HG03442 (cell line): ENCODE data around the gene IGSF9.
"Not testable (repeated sequence)": the region's sequence is repeated elsewhere in the genome, so short reads cannot be mapped to it uniquely, and the experiment has no call there.

Experiments used
- ATAC-seq: cut with Tn5 transposase; IDR thresholded peaks from one replicate; pipeline ENCODE4 v1.9.1; 2021; ENCODE audit warnings: mild to moderate bottlenecking, moderate library complexity; ENCODE audit not compliant: unreplicated experiment

Gene IGSF9

GRCh38 chr1:159904036-159904435 lies 41.4 kb downstream of the IGSF9 start:
- not testable (repeated sequence) for ATAC-seq

DNA sequence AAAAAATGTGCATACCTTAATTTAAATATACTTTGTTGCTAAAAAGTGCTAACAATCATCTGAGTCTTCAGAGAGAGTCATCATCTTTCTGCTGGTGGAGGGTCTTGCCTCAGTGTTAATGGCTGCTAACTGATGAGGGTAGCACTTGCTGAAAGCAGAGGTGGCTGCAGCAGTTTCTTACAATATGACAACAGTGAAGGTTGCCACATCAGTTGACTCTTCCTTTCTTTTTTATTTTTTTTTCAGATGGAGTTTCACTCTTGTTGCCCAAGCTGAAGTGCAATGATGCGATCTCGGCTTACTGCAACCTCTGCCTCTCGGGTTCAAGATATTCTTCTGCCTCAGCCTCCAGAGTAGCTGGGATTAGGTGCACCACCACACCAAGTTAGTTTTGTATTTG lies 42.9 kb downstream of the IGSF9 start:
- no peak for ATAC-seq

- ATAC-seq = no peak
These were observed 44.6 kb downstream of the IGSF9 start for GRCh38 chr1:159900755-159901360.

- ATAC-seq = peak; percentile 79
These were observed 45.2 kb downstream of the IGSF9 start, which contains the start of gene CFAP45 for GRCh38 chr1:159900086-159900680. Gene CFAP45 (minus strand): TSS chr1:159900165. CDS start chr1:159900098, 67 bp downstream.

DNA sequence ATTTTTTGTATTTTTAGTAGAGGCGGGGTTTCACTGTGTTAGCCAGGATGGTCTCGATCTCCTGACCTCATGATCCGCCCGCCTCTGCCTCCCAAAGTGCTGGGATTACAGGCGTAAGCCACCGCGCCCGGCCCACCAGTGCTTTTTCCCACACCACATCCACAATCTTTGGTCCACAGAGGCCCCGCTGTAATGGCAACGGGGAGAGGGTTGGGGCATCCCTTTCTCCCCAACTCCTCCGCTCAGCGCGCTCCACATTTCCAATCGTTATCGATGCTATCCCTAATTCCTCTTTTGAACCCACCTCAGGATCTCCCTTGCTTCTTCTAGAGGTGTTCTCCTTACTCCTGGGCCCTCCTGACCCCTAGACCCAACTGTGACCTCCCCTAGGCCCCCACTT lies 45.8 kb downstream of the IGSF9 start:
- ATAC-seq = not testable (repeated sequence)

DNA sequence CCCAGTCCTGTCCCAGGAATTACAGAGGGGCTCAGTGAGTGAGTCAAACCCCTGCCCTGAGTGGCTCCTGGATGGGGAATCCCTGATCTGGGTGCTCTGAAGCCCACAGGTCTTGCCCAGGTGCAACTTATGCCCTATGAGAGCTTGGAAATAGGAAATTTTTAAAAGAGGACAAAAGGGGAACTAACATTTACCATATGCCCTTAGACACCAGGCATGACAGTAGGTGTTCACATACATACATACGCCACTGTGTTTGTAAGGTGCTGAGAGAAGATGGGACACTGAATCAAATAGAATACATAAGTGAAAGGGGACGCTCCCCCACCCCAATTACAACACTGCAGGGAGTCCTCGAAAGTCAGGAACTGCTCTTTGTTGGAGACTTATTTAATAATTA lies 46.9 kb downstream of the IGSF9 start:
- ATAC-seq = no peak

GRCh38 chr1:159897962-159898361 lies 47.5 kb downstream of the IGSF9 start:
- ATAC-seq = no peak

DNA sequence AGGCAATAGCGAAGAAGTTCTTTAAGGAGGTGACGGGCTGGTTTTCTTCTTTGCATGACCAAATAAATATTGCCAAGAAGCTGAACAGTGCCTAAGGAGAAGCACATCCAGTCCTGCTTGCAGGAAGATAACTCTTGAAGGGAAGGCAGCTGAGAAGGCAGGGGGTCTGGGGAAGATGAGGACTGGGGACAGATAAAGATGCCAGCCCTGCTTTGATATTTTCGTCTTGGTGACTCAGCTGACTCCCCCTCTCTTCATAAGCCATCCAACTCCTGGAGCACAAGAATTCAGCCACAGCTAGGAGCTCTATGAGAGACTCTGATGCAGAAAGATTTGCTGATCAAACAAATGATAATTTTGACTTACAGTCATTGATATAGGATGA lies 48.9 kb downstream of the IGSF9 start:
- no peak for ATAC-seq

- no peak for ATAC-seq
These were observed 49.4 kb downstream of the IGSF9 start for GRCh38 chr1:159895836-159896545.

- no peak for ATAC-seq
These were observed 50.1 kb downstream of the IGSF9 start for GRCh38 chr1:159895286-159895685.

- no peak for ATAC-seq
These were observed 52.5 kb downstream of the IGSF9 start for GRCh38 chr1:159892944-159893343.

DNA sequence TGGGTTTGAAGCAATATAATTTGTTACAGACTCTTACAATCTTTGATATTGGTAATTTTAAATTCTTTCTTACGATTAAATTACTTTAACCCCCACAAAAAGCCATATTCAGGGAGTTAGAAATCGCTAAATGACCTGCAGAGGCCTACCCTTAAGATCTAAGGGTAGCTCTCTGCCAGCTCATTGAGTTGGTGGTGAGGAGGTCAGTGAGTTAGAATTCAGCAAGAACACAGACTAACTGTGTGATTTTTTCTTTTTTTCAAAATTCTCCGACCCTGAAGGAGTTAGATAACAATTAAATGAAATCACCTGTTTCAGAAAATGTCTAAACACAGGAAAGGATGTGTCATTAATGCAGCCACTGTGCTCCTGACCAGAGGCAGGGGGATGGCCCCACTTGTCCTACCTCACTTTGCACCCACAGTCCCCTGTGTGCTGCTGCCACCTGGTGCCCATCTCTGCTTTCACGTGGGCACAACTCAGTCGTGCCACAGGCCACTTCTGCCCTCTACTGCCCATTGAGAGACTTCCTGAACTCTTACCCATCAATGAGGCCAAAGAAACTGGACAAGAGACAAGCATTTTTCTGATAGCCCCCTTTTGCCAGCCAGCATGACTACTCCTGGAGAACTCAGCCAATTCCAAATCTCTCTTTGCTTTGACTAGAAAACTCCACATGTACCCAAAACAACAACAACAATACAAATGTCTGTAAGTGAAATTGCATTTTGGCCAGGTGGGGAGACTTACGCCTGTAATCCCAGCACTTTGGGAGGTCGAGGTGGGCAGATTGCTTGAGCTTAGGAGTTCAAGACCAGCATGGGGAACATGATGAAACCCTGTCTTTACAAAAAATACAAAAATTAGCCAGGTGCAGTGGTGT lies 53.9 kb downstream of the IGSF9 start:
- peak; percentile 73 for ATAC-seq

- ATAC-seq = no peak
These were observed 55.0 kb downstream of the IGSF9 start for GRCh38 chr1:159890390-159890789.

DNA sequence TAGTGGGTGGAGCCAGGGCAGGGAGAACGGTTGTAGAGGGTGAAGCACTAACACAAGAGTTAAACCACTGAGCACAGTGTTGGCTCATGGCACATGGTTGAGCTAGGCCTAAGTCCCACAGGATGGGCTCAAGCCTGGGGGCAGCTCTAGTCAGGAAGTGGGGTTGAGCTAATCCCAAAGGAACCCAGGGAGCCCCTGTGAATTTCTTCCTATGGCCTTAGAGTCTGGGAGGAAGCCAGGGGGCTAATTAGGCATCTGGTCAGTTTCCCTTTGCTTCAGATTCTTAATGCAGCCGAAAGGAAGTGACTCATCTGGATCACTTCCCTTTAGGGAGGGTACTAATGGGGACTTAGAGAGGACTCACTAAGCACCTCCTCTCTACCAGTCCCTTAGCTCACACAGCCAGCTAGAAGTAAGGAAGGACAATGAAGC lies 55.6 kb downstream of the IGSF9 start:
- ATAC-seq = peak; percentile 94

- no peak for ATAC-seq
These were observed 56.2 kb downstream of the IGSF9 start for GRCh38 chr1:159889202-159889601.

GRCh38 chr1:159884296-159884695 lies 61.1 kb downstream of the IGSF9 start:
- no peak for ATAC-seq

- no peak for ATAC-seq
These were observed 62.3 kb downstream of the IGSF9 start for GRCh38 chr1:159883134-159883533.

DNA sequence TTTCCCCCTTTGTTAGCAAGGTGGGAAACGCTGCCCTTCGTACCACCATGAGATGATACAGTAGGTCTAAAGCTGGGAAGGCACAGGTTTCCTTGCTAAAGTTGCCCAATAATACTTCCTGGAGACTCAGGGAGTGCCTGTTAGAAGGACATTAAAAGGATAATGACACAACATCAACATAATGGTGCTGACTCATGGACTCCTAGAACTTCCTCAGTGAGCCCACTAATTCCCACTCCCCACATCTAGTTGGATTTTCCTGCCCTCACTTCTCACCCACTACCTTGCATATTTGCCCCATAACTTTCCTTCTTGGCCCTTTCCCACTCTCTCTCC lies 62.9 kb downstream of the IGSF9 start:
- ATAC-seq = no peak

DNA sequence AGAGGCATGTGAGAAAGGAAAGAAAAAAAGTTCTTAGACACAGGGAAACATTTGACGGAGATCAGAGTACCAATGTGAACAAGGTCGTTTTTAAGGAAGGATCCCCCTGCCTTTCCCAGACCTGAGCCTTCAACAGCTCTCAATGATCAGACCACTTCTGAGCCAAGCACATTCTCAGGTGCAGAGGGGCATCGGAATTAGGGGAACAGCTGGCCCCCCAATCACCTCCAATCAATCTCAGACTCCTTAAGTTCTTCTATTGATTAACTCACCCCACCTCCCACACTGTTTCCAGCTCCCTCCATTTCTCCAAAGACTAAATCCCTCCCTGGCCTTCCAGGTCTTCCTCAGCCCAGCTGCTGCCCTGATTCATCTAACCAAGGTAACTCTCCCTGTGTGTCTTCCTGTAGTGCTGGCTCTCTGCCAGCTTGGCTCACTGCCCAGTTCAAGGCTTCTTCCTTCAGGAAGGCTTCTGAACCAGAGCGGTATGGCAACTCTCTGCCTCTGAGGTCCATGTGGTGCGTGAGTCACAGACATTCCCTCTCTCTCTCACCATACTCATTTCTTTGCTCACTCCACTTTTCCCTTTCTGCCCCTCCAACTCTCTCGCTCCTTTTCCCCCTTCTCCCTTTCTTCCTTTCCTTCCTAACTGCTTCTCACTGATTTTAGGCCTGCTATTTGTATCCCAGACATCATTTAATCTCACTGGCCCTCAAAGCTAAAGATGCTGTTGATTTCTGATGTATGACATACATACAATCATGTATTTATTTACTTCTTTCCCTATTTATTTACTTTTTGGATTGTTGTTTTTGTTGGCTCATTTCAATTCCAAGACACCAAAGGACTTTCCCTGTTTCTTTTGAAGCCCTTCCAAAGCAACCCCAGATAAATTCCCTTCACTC lies 63.5 kb downstream of the IGSF9 start:
- no peak for ATAC-seq

DNA sequence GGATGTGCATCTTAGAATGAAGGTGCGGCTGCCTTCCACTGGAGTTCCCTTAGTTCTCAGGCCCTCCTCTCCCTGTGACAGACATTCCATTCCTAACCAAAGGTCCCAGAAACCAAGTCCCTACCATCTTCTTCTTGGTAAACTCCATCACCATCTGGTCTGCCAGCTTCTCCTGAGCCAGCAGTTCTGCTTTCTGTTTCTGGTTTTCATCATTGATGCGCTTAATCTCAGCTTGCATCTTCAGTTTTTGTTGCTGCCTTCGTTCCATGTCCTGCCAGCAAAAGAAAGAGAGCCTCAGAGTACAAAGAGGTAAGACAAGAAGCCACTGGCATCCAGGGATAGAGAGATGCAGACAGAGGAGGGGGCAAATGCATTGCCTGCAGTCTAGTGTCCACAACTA lies 65.0 kb downstream of the IGSF9 start:
- no peak for ATAC-seq
